ENCODE results near the gene TRIM42.

The TRIM42 gene

GRCh38 chr3:140710711-140711389 is 33.0 kb downstream of the TRIM42 start:
- no peak for DNase-seq (ENCODE audit: low read depth in 2 of 2)

GRCh38 chr3:140711390-140712035 is 33.6 kb downstream of the TRIM42 start:
- DNase-seq (ENCODE audit: low read depth in 2 of 2) = no peak

- no peak for DNase-seq (ENCODE audit: low read depth in 2 of 2)
Observed at GRCh38 chr3:140712301-140712700, 34.4 kb downstream of the TRIM42 start.

- DNase-seq (ENCODE audit: low read depth in 2 of 2) = no peak
Observed at GRCh38 chr3:140715035-140715434, 37.2 kb downstream of the TRIM42 start.

- no peak for DNase-seq (ENCODE audit: low read depth in 2 of 2)
Observed at GRCh38 chr3:140717921-140718320, 40.1 kb downstream of the TRIM42 start.

- DNase-seq (ENCODE audit: low read depth in 2 of 2) = no peak
Observed at GRCh38 chr3:140719841-140720614, 42.2 kb downstream of the TRIM42 start.

GRCh38 chr3:140723576-140723975 is 45.7 kb downstream of the TRIM42 start:
- no peak for DNase-seq (ENCODE audit: low read depth in 2 of 2)

GRCh38 chr3:140724856-140725812 is 47.3 kb downstream of the TRIM42 start:
- DNase-seq (ENCODE audit: low read depth in 2 of 2) = no peak

- DNase-seq (ENCODE audit: low read depth in 2 of 2) = no peak
Observed at GRCh38 chr3:140726066-140726465, 48.2 kb downstream of the TRIM42 start.

GRCh38 chr3:140727886-140728285 is 50.0 kb downstream of the TRIM42 start:
- no peak for DNase-seq (ENCODE audit: low read depth in 2 of 2)

- DNase-seq (ENCODE audit: low read depth in 2 of 2) = no peak
Observed at GRCh38 chr3:140731440-140732119, 53.7 kb downstream of the TRIM42 start.

- no peak for DNase-seq (ENCODE audit: low read depth in 2 of 2)
Observed at GRCh38 chr3:140733623-140734022, 55.8 kb downstream of the TRIM42 start.

GRCh38 chr3:140736863-140737460 is 59.1 kb downstream of the TRIM42 start:
- no peak for DNase-seq (ENCODE audit: low read depth in 2 of 2)

- no peak for DNase-seq (ENCODE audit: low read depth in 2 of 2)
Observed at GRCh38 chr3:140742116-140742515, 64.3 kb downstream of the TRIM42 start.

GRCh38 chr3:140748171-140748570 is 70.3 kb downstream of the TRIM42 start:
- no peak for DNase-seq (ENCODE audit: low read depth in 2 of 2)

- DNase-seq (ENCODE audit: low read depth in 2 of 2) = no peak
Observed at GRCh38 chr3:140748903-140749302, 71.0 kb downstream of the TRIM42 start.
